DMS79 (cell line): Measurements from ENCODE around the gene SKP2.
A peak's percentile ranks its signal among the peaks of the same experiment; 100 is the strongest.
"Not testable (repeated sequence)": the region's sequence is repeated elsewhere in the genome, so short reads cannot be mapped to it uniquely, and the experiment has no call there.

Source experiments
- DNase-seq: peaks from one replicate; lab custom pipeline; 2025; lab: John Stamatoyannopoulos, UW

SKP2 gene

GRCh38 chr5:36151434-36152323 lies at the start of gene SKP2, which contains the start of gene LMBRD2:
SKP2 (plus strand) TSS chr5:36152111; CDS start chr5:36152263, 152 bp downstream.
LMBRD2 (minus strand) TSS chr5:36151887; CDS start chr5:36143349, 8,538 bp downstream.
- peak; percentile 97 for DNase-seq

GRCh38 chr5:36105819-36106218 lies 46.1 kb upstream of the SKP2 start:
- DNase-seq, result no peak

- no peak for DNase-seq
Measured at GRCh38 chr5:36108758-36109460, 43.0 kb upstream of the SKP2 start.

GRCh38 chr5:36111238-36111637 lies 40.7 kb upstream of the SKP2 start:
- no peak for DNase-seq

GRCh38 chr5:36125868-36126267 lies 26.0 kb upstream of the SKP2 start:
- no peak for DNase-seq

GRCh38 chr5:36128795-36129194 lies 23.1 kb upstream of the SKP2 start:
- no peak for DNase-seq

- DNase-seq, result not testable (repeated sequence)
Measured at GRCh38 chr5:36129666-36130065, 22.2 kb upstream of the SKP2 start.

- DNase-seq, result not testable (repeated sequence)
Measured at GRCh38 chr5:36133009-36133408, 18.9 kb upstream of the SKP2 start.

GRCh38 chr5:36135988-36136387 lies 15.9 kb upstream of the SKP2 start:
- no peak for DNase-seq

GRCh38 chr5:36136581-36136980 lies 15.3 kb upstream of the SKP2 start:
- DNase-seq, result no peak

GRCh38 chr5:36138900-36139683 lies 12.8 kb upstream of the SKP2 start:
- no peak for DNase-seq

- DNase-seq, result no peak
Measured at GRCh38 chr5:36145311-36145710, 6.6 kb upstream of the SKP2 start.

- no peak for DNase-seq
Measured at GRCh38 chr5:36146390-36146789, 5.5 kb upstream of the SKP2 start.

GRCh38 chr5:36147681-36148080 lies 4.2 kb upstream of the SKP2 start:
- no peak for DNase-seq

- DNase-seq, result peak; percentile 43
Measured at GRCh38 chr5:36150676-36151433, 1.1 kb upstream of the SKP2 start.

- DNase-seq, result no peak
Measured at GRCh38 chr5:36152324-36153297, 700 bp downstream of the SKP2 start.

- DNase-seq, result no peak
Measured at GRCh38 chr5:36153298-36153677, 1.4 kb downstream of the SKP2 start.

- no peak for DNase-seq
Measured at GRCh38 chr5:36153726-36154125, 1.8 kb downstream of the SKP2 start.

GRCh38 chr5:36155291-36155690 lies 3.4 kb downstream of the SKP2 start:
- no peak for DNase-seq

- no peak for DNase-seq
Measured at GRCh38 chr5:36156121-36156601, 4.2 kb downstream of the SKP2 start.
